Measurements from ENCODE around the gene RAP2B. TPM values are rescaled to one million over a fixed set of nuclear protein-coding genes. Genes with fewer than 3 reads are reported as not detected.

RAP2B gene
- total and polyA plus RNA-seq, 2 donors (not counting 1 experiment from before 2014, with no cell fraction given): 2.8 to 16.9 TPM

GRCh38 chr3:153130312-153130977, 31.6 kb upstream of the RAP2B start:
- Histone ChIP-seq H3K36me3 (replicated peaks in 1 of 2; ENCODE audit: control extremely low read depth in 1 of 2, control insufficient read depth in 1 of 2, extremely low read depth in 1 of 2, insufficient read depth in 2 of 2, low read length in 1 of 2) (no peaks in the 10 kb centered on the region), H3K4me3 (ENCODE audit: control extremely low read depth in 1 of 5, extremely low read depth in 1 of 5, insufficient read depth in 1 of 5, low read depth in 2 of 5, low read length in 4 of 5) (no peak overlapping the region), H3K27me3 (replicated peaks in 1 of 4; ENCODE audit: control extremely low read depth in 1 of 4, control insufficient read depth in 3 of 4, insufficient read depth in 4 of 4, low read length in 3 of 4) (no peaks in the 10 kb centered on the region), H3K27ac (ENCODE audit: low read length in 2 of 2) (no peak overlapping the region), H3K9ac (ENCODE audit: low read length) (no peak overlapping the region), H3K9me3 (ENCODE audit: control extremely low read depth in 1 of 3, control insufficient read depth in 2 of 3, insufficient read depth in 1 of 3, low read length in 2 of 3) (no peaks in the 10 kb centered on the region), H3K4me1 (ENCODE audit: control insufficient read depth in 2 of 2, insufficient read depth in 2 of 2, low read length in 2 of 2) (no peaks in the 10 kb centered on the region), H2AFZ (ENCODE audit: insufficient read depth, low read depth, low read length, poor library complexity, severe bottlenecking) (no peak overlapping the region), H4K20me1 (ENCODE audit: control insufficient read depth, insufficient read depth, low read length, poor library complexity, severe bottlenecking) (no peaks in the 10 kb centered on the region), H3K4me2 (replicated peaks; ENCODE audit: low read depth, low read length, poor library complexity, severe bottlenecking) (no peak overlapping the region), H3K79me2 (ENCODE audit: control insufficient read depth, insufficient read depth, low read length) (no peaks in the 10 kb centered on the region)
- CTCF ChIA-PET: interaction anchor here (0.7 kb wide), 1 partner anchor 65 kb away, joined by 4 read pairs; no protein-coding TSS in a partner anchor
- no peaks in the 10 kb centered on the region for H3K9me3 Mint-ChIP-seq (ENCODE audit: insufficient read depth)
- peaks cover 2% of the 10 kb centered on the region for H3K4me1 Mint-ChIP-seq
- H3K27me3 Mint-ChIP-seq: peaks cover 13% of the 10 kb centered on the region
- POLR2A ChIA-PET: no interaction called here
- DNase-seq: no peak
- no CpG with 5 or more reads among the region's 2 CpGs for WGBS (ENCODE audit: insufficient coverage)
- TF ChIP-seq CTCF (IDR thresholded peaks at IDR 0.05) (no peak), EZH2 (IDR thresholded peaks at IDR 0.05; ENCODE audit: borderline replicate concordance, insufficient read depth, low read depth, low read length, poor library complexity, severe bottlenecking) (no peak)
- H3K27ac Mint-ChIP-seq: no peak overlapping the region
- peak; percentile 14 for ATAC-seq (ENCODE audit: low read depth)
- H3K4me3 Mint-ChIP-seq: no peak overlapping the region
- intact Hi-C loops (cut with micrococcal nuclease): no loop called here

GRCh38 chr3:153137626-153138025, 24.4 kb upstream of the RAP2B start:
- DNase-seq: no peak
- no peak overlapping the region for H3K4me2 ChIP-seq (replicated peaks; ENCODE audit: low read depth, low read length, poor library complexity, severe bottlenecking)
- H3K27me3 ChIP-seq (replicated peaks in 1 of 4; ENCODE audit: control extremely low read depth in 1 of 4, control insufficient read depth in 3 of 4, insufficient read depth in 4 of 4, low read length in 3 of 4): no peaks in the 10 kb centered on the region
- TF ChIP-seq EZH2 (IDR thresholded peaks at IDR 0.05; ENCODE audit: borderline replicate concordance, insufficient read depth, low read depth, low read length, poor library complexity, severe bottlenecking) (no peak), CTCF (IDR thresholded peaks at IDR 0.05) (no peak)
- H3K36me3 ChIP-seq (replicated peaks in 1 of 2; ENCODE audit: control extremely low read depth in 1 of 2, control insufficient read depth in 1 of 2, extremely low read depth in 1 of 2, insufficient read depth in 2 of 2, low read length in 1 of 2): no peaks in the 10 kb centered on the region
- H3K9me3 ChIP-seq (ENCODE audit: control extremely low read depth in 1 of 3, control insufficient read depth in 2 of 3, insufficient read depth in 1 of 3, low read length in 2 of 3): no peaks in the 10 kb centered on the region
- Mint-ChIP-seq H3K4me1 (peaks cover 4% of the 10 kb centered on the region), H3K27ac (no peak overlapping the region), H3K27me3 (peaks cover 11% of the 10 kb centered on the region), H3K4me3 (no peak overlapping the region), H3K9me3 (ENCODE audit: insufficient read depth) (no peaks in the 10 kb centered on the region)
- no peaks in the 10 kb centered on the region for H3K79me2 ChIP-seq (ENCODE audit: control insufficient read depth, insufficient read depth, low read length)
- no peak overlapping the region for H3K4me3 ChIP-seq (ENCODE audit: control extremely low read depth in 1 of 5, extremely low read depth in 1 of 5, insufficient read depth in 1 of 5, low read depth in 2 of 5, low read length in 4 of 5)
- ATAC-seq (ENCODE audit: low read depth): no peak
- no peak overlapping the region for H2AFZ ChIP-seq (ENCODE audit: insufficient read depth, low read depth, low read length, poor library complexity, severe bottlenecking)
- H3K27ac ChIP-seq (ENCODE audit: low read length in 2 of 2): no peak overlapping the region
- no CpG with 5 or more reads among the region's 2 CpGs for WGBS (ENCODE audit: insufficient coverage)
- ChIA-PET CTCF (no interaction called here), POLR2A (no interaction called here)
- H3K4me1 ChIP-seq (ENCODE audit: control insufficient read depth in 2 of 2, insufficient read depth in 2 of 2, low read length in 2 of 2): no peaks in the 10 kb centered on the region
- no peak overlapping the region for H3K9ac ChIP-seq (ENCODE audit: low read length)
- intact Hi-C loops (cut with micrococcal nuclease): no loop called here
- H4K20me1 ChIP-seq (ENCODE audit: control insufficient read depth, insufficient read depth, low read length, poor library complexity, severe bottlenecking): no peaks in the 10 kb centered on the region

Measured in B cell (primary cell).